ENCODE measurements around the gene GALNS.

Gene GALNS

DNA sequence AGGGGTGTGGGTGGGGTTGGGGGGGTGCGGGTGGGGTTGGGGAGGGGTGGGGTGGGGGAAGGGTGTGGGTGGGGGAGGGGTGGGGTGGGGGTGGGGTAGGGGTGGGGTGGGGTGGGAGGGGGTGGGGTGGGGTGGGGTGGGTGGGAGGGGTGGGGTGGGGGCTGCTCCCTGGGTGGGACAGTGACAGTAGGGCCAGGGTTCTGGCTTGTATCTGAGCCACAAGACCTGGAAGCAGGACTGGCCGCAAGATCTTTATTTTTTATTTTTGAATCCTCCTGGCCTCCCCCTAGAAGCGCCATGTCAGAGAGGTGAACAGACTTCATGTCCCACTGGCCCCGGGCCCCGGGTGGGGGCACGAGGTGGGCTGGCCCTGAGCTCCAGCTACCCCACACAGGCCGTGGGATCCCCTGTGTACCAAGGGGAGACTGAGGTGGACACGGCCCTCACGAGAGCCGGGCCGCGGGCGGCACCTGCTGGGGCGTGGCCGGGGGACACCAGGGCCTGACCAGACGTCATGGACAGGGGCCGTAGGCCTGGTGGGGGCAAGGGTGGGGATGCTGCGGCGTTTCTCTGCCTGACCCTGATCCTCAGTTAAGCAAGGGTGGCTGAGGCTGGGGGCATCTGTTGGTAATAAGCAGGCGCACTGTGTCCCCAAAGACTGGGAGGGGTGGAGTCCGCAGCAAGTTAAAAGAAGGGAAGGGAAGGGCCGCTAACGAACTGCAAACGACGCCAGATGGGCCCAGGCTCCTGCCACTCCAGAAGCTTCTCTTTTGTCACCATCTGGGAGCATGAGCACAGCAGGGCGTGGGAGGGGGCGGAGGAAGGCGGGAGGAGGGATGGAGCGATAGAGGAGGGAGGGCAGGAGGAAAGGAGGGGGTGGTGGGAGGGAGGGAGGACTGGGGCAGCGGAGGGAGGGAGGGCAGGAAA lies 32.0 kb upstream of the GALNS start:
- no peak for DNase-seq

DNA sequence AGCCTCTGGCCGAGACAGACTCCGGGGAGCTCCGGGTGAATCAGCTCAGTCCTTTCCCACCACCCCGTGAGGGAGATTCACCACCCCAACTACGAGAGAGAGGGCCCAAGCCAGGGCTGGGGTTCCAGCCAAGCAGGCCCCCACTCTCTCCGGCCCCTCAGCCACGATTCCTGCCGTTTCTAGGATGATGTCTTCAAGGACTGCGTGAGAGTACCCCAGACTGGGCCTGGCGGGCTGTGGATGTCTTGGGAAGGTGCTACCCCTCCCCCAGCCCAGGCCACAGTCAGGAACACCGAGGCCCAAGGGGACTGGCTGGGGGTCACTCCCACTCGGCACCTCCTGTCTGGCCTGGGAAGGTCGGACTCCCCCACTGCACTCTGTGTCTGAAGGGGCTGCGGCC lies 31.3 kb upstream of the GALNS start:
- DNase-seq = no peak

DNA sequence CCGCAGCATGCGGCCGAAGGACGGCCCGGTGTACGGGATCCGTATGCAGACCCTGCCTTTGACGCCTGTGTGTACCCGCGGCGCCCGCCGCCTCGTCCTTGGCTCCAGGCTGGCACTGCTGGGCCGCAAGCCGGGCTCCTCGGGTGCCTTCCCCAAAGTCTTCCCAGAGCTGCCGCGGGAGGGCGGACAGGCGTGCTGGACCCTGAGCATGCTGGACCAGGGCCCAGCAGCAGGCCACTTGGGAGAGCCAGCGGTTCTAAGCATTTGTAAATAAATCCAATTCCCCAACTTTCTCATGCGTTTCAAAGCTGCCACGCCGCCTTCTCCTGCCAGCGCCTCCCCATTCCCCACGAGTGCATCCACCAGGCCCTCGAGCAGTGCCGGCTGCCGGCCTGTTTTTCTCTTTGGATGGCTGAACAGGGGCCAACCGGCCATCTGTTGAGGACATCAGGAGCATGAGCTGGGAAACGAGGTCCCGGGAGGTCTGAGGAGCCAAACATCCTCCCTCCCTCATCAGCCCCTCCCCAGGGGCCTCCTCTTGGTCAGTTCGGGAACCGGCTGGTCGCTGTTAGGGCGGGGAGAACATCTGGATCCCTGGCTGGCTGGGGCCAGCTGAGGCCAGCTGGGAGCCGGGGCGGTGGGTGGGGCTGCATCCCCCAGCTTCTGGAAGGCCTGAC lies 30.2 kb upstream of the GALNS start:
- no peak for DNase-seq

DNA sequence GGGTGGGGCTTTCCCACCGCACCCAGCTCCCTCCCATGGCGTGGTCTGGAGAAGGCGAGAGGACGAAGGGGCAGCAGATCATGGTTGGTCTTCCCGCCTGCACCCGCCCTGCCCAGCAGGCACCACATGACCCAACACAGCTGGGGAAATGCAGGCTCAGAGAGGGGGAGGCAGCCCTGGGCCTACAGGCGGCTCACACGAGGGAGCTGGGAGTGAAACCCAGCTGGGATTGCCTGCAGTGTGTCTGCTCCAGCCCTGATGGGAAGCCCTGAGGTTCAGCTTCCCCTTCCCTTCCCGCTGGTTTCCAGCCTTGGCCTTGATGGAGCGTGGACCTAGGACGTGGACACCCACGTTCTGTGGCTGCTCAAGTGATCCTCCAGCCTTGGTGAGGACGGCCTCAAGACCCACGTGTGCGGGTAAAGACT lies 29.7 kb upstream of the GALNS start:
- DNase-seq = no peak

DNA sequence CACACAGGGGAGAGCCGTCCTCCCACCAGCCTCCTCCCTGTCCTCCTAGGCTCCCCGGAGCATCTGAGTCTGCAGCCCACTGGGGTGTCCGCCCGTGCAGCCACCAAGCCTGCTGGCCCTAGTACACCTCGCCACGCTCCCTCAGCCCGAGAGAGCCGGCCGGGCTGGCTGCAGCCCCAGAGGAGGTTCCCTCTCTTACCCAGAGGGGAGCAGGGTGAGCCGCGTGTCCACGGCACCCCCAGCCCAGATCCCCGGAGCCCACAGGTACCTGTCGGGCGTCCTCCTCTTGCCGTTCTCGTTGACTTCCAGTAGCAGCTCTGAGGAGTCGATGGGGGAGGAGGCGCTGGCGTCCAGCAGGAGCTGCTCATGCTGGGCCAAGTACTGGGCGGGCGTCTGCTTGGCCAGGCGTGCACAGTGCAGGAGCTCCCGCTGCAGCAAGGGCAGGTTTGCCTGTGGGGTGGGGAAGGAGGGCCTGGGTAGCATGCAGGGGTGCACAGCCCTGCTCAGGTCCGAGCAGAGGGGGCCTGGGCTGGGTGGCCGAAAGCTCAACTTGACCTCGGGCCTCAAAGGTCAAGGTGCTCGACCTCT lies 29.0 kb upstream of the GALNS start:
- DNase-seq = no peak

DNA sequence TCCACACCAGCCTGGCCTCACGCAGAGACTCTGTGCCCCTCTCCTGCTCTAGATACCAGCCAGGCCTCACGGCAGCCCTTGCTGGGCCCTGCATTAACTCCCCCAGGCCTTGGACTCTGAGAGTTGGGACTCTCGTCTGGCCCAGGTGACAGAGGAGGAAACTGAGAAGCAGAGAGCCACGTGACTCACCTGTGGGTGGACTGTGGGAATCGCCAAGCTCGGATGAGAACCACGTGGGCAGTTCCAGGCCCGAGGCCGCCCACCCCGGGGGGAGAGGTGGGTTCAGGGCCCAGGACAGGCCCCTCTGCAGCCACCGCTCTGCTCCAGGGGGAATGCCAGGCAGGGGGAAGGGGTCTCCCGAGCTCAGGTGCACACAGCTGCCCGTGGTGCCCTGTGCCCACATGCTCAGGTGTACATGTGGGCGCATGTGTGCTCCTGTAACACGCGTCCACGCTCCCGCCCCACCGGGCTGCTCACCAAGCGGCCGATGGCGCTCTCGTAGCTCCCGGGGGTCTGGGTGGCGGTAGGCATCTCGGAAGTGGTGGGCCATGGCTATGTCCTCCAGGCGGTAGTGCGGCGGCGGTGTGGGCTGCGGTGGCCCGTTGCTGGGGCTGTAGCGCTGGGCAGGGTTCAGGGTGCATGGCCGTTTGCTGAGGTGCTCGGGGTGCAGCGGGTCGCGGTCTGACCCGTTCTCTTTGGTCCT lies 28.0 kb upstream of the GALNS start:
- DNase-seq = no peak

DNA sequence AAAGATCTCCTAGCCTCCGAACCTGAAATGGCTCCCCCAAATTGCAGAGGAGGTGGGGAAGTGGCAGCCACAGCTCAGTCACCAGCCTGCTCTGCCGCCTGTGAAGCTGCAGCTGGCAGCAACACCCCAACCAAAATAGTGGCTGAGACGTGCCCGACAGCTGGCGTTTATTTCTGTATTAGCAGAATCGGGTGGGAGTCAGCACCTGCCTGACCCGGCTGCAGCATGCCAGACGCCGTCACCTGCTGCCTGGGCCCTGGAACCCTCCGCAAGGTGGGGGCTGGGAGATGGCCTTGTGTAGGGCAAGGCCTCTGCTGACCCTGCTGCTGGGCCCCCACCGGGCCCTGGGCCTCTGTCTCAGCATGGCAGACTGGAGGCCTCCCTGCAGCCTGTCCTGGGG lies 27.2 kb upstream of the GALNS start:
- no peak for DNase-seq

DNA sequence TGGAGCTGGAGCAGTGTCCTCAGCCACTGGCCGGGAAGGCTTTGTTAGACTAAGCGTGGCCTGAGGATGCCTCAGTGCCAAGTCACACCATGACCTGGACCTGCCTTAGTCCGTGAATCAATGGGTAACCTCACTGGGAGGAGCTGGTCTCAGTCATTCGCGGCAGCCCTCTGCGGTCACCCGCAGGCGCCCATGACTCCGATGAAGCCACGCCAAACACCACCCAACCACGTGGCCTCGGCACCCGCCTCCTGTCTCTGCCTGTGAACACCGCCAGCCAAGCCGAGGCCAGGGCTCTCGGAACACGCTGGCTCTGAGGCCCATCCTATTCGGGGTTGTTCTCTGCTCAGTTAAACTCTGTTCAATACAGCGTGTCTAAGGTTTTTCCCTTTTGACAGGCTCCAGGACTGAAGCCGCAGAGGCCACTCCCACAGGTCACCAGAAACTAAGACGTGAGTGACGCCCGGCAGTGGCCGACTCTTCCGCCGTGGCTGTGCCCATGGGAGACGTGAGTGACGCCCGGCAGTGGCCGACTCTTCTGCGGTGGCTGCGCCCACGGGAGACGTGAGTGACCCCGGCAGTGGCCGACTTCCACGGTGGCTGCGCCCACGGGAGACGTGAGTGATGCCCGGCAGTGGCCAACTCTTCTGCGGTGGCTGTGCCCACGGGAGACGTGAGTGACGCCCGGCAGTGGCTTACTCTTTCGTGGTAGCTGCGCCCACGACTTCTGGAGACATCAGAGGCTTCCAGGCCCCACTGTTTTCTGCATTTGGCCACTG lies 26.6 kb upstream of the GALNS start:
- no peak for DNase-seq

DNA sequence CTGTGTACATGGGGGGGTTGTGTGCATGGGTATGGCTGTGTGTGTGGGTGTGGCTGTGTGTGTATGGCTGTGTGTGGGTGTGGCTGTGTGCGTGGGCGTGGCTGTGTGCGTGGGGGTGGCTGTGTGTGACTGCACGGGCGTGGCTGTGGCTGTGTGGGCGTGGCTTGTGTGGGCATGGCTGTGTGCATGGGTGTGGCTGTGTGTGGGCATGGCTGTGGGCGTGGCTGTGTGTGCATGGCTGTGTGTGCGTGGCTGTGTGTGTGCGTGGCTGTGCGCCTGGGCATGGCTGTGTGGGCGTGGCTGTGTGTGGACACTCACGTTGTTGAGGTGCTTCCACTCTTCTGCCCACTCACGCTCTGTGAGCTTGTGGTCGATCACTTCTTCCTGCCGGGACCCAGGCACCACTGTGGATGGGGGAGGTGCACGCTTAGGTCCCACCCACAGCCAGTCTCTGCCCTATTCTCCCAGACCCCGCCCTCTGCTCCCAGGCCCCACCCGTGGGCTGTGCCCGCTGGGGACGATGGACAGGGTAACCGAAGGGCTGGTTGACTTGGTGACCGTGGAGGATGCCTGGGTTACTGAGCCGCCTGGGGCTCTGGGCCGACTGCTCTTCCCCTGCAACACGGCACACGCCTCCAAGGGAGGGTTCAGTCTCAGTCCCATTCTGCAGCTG lies 25.7 kb upstream of the GALNS start:
- DNase-seq = no peak

DNA sequence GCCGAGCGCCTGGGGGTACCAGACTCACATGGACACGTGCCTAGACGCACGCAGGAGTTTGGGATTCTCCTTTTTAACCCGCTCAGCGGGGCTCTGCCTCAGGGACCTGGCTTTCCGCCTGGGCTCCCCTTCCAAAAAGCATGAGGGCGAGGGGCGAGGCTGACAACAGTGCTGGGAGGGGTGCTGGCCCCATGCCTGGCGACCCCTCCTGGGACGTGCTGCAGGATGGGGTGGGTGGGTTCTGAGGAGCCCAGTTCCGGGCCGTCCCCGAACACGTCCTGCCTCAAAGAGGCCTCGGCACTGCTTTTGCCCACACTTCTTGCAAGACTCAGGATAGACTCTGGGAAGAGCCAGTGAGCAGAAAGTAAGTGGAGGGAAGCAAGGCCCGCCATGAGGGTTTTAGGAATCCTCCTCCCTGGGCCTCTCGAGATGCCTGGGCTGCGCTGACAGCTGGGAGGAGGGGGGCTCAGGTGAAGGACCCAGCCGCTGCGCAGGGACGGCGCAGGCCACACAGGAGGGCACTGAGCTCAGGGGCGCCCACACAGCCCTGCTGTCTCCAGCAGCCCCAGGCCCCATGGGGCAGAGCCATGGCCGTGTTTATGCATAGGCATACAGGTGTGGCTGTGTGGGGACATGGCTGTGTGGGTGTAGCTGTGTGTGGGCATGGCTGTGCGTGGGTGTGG lies 25.1 kb upstream of the GALNS start:
- DNase-seq = no peak

DNA sequence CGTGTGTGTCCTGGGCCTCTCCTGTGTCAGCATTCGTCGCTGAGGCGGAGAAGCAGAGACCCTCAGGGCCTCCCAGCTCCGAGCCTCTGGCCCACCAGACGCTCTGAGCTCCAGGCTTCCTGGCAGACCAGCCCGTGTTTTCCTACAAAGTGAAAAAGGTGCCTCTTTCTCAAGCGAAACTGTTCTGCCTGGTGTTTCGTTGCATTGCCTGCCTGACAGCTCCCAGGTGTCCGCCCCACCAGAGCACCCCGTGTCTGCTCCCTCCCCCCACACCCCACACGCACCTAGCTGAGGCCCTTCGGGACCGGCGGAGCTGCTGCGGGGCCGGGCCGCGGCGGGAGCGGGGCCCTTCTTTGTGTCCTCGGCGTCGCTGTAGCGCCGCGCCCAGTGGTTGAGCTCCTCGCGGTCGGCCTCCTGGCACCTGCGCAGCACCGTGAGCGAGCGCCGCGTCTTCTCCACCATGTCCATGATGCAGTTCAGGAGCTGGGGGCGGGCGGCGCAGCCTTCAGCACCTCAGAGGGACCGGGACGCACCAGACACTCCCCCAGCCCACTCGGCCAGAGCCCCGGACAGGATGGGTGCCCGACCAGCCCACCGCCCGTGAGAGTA lies 24.4 kb upstream of the GALNS start:
- DNase-seq = no peak

DNA sequence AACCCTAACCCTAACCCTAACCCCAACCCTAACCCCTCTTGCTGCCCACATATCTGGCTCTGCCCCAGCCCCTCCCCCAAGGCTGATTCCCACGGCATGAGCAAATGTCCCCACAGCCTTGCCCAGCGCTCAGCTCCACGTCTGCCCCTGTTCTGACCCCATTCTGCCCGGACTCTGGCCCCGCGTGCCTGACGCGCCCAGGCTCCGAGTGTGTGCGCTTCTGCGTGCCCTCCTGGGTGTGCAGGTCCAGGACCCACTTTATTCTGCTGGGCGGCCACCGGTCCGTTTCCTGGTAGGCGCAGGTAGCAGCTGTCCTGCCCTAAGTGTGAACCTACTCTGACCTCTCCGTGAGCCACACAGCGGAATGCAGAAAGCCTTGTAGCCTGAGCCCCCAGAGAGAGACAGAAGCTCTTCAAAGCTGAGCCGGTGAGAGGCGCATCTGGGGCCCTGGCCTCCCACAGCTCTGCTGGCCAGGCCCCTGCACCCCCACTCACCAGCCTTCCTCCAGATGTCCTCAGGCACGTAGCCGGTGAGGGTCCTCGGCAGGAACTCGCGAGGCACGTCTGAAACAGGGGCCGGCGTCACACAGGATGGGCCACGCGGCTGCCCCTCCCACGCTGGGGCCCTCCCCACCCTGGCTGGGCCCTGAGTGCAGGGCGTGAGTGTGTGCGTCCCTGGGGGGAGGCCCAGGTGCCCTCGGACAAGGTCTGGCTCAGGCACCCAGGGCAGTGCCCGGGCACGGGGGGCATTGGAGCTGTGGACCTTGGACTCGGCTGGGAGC lies 23.7 kb upstream of the GALNS start:
- DNase-seq = no peak

DNA sequence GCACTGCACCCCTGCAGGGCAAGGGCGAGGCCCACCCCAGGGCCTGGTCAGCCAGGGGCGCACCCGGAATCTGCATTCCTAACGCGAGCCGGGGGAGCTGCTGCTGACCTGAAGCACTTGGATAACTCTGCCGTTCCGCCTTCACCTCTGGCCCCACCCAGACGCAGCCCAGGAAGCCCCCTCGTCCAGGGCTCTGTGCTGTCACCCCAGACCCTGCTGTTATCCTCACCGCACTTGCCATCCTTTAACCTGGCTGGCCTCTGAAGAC lies 23.0 kb upstream of the GALNS start:
- DNase-seq = no peak

DNA sequence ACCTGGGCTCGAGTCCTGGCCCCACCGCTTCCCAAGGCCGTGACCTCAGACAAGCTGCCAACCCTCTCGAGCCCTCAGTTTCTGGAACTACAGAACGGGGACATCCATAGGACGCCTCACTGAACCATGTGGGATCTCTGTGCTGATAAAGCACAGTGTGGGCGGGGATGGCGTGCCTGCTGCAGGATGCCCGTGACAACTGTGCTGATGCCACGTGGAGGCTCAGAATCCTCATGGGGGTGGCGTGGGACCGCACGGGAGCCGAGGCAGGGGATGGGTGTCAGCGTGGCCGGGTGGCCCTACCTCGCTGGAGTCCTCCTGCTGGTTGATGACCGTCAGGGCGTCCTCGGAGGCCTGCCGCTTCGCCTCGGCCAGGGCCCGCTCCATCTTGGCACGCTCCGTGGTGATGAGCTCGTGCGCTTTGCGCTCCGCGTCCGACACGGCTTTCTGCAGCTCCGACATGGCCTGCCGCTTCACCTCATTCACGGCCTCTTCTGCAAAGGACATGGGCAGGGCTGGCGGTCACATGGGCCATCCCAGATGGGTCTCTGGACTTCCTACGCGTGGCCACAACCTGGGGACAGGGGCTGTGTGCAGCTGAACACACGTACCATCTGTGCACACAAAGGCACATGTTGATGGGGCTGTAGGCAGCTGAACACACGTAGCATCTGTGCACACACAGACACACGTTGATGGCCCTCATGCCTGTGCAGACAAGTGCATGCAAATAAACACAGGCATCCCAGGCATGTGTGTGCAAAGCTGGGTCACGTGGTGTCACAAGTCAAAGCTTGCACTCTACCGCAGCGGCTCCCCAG lies 22.4 kb upstream of the GALNS start:
- DNase-seq = no peak

DNA sequence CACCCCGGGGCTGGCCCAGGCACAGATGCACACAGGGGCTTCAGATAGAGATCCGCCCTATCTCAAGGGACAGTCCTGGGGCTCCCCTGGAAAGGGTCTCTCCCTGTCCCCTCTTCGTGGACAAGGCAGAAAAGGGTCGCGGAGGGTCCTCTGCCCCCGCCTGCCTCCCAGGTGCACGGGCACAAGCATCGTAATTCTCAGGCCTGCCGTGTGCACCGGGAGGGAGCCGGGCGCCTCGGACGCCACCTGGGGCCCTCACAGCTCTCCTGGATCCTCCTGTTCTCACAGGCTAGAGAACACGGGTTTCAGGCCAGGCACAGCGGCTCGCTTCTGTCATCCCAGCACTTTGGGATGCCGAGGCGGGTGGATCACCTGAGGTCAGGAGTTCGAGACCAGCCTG lies 21.6 kb upstream of the GALNS start:
- DNase-seq = no peak

DNA sequence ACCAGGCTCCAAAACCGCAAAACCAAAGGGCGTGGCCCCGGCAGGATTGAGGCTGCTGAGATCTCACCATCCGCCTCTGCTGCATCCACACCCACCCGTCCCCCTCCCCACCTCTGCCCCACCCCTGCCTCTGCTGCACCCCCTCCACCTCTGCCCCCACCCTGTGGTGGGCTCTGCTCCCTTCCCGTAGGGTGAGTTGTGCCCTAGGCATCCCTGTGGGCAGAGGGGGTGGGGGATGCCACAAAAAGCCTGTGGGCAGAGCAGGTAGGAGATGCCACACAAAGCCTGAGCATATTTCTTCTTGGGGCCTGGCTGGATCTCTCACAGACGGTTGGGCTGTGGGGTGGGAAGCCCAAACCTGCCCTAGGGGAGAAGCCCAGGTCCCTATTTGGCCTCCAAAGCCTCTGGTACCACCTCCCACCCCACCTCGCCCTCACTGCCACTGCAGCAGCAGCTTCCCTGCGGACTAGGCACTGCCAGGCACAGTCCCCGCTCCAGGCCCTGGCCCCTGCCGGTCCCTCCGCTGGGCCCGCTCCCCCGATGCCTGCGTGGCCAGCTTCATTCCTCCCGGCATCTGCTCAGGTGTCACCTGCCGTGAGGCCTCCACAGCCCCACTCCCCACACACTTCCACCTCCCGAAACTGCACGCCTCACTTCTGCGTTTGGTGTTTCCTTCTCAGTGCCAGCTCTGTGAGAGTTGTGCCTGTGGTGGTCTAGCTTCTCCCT lies 21.0 kb upstream of the GALNS start:
- DNase-seq = no peak

DNA sequence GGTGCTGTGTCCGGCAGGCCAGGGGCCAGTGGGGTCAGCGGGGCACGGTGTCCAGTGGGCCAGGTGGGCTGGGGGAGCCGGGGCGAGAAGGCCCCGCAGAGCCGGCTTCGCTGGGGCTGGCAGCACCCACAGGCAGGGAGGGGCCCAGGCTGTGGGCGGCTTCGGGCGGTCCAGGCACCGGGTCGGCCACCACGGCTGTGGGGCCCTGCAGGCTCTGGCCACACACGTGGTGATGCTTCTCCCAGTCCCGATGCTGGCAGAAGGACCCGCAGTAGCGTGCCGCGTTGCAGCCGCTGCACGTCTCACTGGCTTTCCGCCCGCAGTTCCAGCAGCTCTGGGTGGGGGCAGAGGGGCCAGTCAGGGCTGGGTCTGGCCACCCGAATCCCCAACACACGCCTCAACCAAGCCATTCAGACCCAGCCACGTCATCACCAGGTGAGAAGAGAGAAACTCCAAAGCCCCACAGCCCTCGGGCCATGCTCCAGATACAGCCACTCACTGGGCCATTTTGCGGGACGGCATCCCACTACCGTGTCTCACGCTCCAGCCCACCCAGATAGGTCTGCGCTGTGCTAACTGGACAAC lies 20.3 kb upstream of the GALNS start:
- no peak for DNase-seq

DNA sequence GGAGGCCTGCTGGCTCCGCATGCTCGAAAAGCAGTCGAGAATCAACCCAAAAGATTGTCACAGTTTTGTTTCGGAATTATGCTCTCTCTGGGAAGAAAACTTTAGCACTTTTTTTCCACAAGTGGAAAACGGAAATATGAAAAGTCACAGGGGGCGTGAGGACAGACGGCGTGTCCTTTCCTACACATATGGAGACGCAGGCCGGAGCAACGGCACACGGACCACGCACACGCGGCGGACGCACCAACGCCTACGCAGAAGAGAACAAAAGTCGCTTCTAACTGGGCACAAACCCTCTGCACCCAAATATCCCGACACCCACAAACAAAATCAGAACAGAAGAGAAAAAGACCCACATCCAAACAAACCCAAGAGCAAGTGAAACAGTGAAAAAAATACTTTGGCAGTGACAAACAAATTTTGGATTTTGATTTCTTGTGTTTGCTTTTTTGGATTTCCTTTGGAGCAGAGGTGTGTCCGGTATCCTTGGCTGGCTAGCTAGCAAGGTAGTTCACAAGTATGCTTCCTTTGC lies 19.0 kb upstream of the GALNS start:
- DNase-seq = no peak

Data from activated T-cell treated with anti-CD3 and anti-CD28 coated beads, Interleukin-2, amount 50 U/mL, for 1 hour (primary cell).